ENCODE measurements around the gene ACP1.

Gene ACP1

GRCh38 chr2:279956-280649, 15.4 kb downstream of the ACP1 start:
- in situ Hi-C loops (cut with MboI; ENCODE audit: low sequenced_read_pairs): no loop called here

- in situ Hi-C loops (cut with MboI; ENCODE audit: low sequenced_read_pairs): no loop called here
These were observed 15.9 kb downstream of the ACP1 start for GRCh38 chr2:280650-281110.

- in situ Hi-C loops (cut with MboI; ENCODE audit: low sequenced_read_pairs): no loop called here
These were observed 16.6 kb downstream of the ACP1 start for GRCh38 chr2:281381-281780.

GRCh38 chr2:282371-283263, 17.9 kb downstream of the ACP1 start:
- in situ Hi-C loops (cut with MboI; ENCODE audit: low sequenced_read_pairs): no loop called here

- in situ Hi-C loops (cut with MboI; ENCODE audit: low sequenced_read_pairs): no loop called here
These were observed 19.4 kb downstream of the ACP1 start for GRCh38 chr2:283996-284794.

- in situ Hi-C loops (cut with MboI; ENCODE audit: low sequenced_read_pairs): no loop called here
These were observed 20.2 kb downstream of the ACP1 start for GRCh38 chr2:284896-285492.

- in situ Hi-C loops (cut with MboI; ENCODE audit: low sequenced_read_pairs): no loop called here
These were observed 20.8 kb downstream of the ACP1 start for GRCh38 chr2:285531-285930.

GRCh38 chr2:286035-286434, 21.3 kb downstream of the ACP1 start:
- in situ Hi-C loops (cut with MboI; ENCODE audit: low sequenced_read_pairs): no loop called here

- in situ Hi-C loops (cut with MboI; ENCODE audit: low sequenced_read_pairs): no loop called here
These were observed 22.1 kb downstream of the ACP1 start for GRCh38 chr2:286774-287392.

- in situ Hi-C loops (cut with MboI; ENCODE audit: low sequenced_read_pairs): no loop called here
These were observed 22.7 kb downstream of the ACP1 start for GRCh38 chr2:287471-287885.

GRCh38 chr2:287911-288757, 23.4 kb downstream of the ACP1 start, which contains the start of gene ALKAL2:
Gene ALKAL2 (minus strand): TSS chr2:288091. CDS start chr2:287835, 256 bp downstream.
- in situ Hi-C loops (cut with MboI; ENCODE audit: low sequenced_read_pairs): no loop called here

- in situ Hi-C loops (cut with MboI; ENCODE audit: low sequenced_read_pairs): no loop called here
These were observed 24.1 kb downstream of the ACP1 start for GRCh38 chr2:288758-289361.

- in situ Hi-C loops (cut with MboI; ENCODE audit: low sequenced_read_pairs): no loop called here
These were observed 24.8 kb downstream of the ACP1 start for GRCh38 chr2:289362-290089.

- in situ Hi-C loops (cut with MboI; ENCODE audit: low sequenced_read_pairs): no loop called here
These were observed 25.5 kb downstream of the ACP1 start for GRCh38 chr2:290090-290722.

GRCh38 chr2:295090-295489, 30.3 kb downstream of the ACP1 start:
- in situ Hi-C loops (cut with MboI; ENCODE audit: low sequenced_read_pairs): no loop called here

GRCh38 chr2:296354-296753, 31.6 kb downstream of the ACP1 start:
- in situ Hi-C loops (cut with MboI; ENCODE audit: low sequenced_read_pairs): no loop called here

GRCh38 chr2:305366-305765, 40.6 kb downstream of the ACP1 start:
- in situ Hi-C loops (cut with MboI; ENCODE audit: low sequenced_read_pairs): no loop called here

Measured in HL-60/S4 (cell line).